Pancreas (tissue), 10 donors: Measurements from ENCODE around the gene FHIT. TPM values are rescaled to one million over a fixed set of nuclear protein-coding genes. Genes with fewer than 3 reads are reported as not detected.

Experiments
- ATAC-seq, 4 donors: fragments of 200-7000 bp; cut with Tn5 transposase; one replicate each; pipeline versions ENCODE4 v1.8.0 to v1.9.1; 2020; ENCODE audit warnings: mild to moderate bottlenecking in 4 of 4, moderate library complexity in 4 of 4
- DNase-seq, 6 donors: peaks; one replicate each; pipeline ENCODE4 v3.0.0-alpha.2; 2020
- FAIRE-seq: peaks from 2 replicates; lab custom pipeline; 2012; peaks lifted over from hg19 to GRCh38; lab: Jason Lieb, UNC
- H3K27ac ChIP-seq, 4 donors: fragments of 200-600 bp; sonication (generic); 1 replicate in 3 of 4; 2 replicates in 1 of 4; pipeline versions ENCODE4 v1.5.0 to v1.8.0; 2020
- H3K27me3 ChIP-seq, 4 donors: fragments of 200-600 bp; one replicate each; pipeline ENCODE4 v1.8.0; 2021
- H3K36me3 ChIP-seq, 3 donors: fragments of 200-600 bp; sonication (generic) in 1 of 3; one replicate each; pipeline versions ENCODE4 v1.5.0 to v1.8.0; 2020 to 2021
- H3K4me1 ChIP-seq, 3 donors: fragments of 200-600 bp; one replicate each; pipeline ENCODE4 v1.8.0; 2021
- H3K4me3 ChIP-seq, 4 donors: fragments of 200-600 bp; sonication (generic) in 2 of 4; one replicate each; pipeline versions ENCODE4 v1.5.0 to v1.8.0; 2020 to 2021
- H3K9me3 ChIP-seq, 4 donors: fragments of 200-600 bp; one replicate each; pipeline ENCODE4 v1.8.0; 2021
- CTCF ChIP-seq, 4 donors: fragments of 200-600 bp; sonication (generic) in 3 of 4; IDR thresholded peaks; one replicate each; pipeline versions ENCODE4 v1.5.0 to v1.8.0; 2021; ENCODE audit warnings: antibody characterized with exemption in 4 of 4
- WGBS, 2 donors: extraction: QIAGEN DNeasy Blood & Tissue Kit; methylation state at CpG; one replicate each; pipeline ENCODE4 v1.1.7; 2013; 5-methylcytosine and 5-hydroxymethylcytosine counted together
- intact Hi-C, 3 donors: fragments of 100-400 bp; cut with DNase I; formaldehyde crosslinking; loops; one replicate each; pipeline versions ENCODE4 v1.11.1 to v1.14.2; 2022
- polyA plus RNA-seq, 2 donors: library from polyadenylated mRNA; stranded (reverse); fragments of 200-250 nt; gene quantifications; one replicate each; pipeline ENCODE4 v1.2.3, GENCODE V29; 2013
- total RNA-seq, 6 donors: library from RNA; stranded (reverse); fragmentation: NEBNext Ultra II Directional in 4 of 6; extraction: Animal tissue kit (Norgen Biotek cat#: 25700) in 4 of 6; gene quantifications; one replicate each; pipeline versions ENCODE4 v1.2.1 to v1.2.4, GENCODE V29; 2021 to 2023
- donor health status: healthy with polysubstance abuse.
- donor health status: DM: no; HTN: no; CAD: no; lungs with moderate emphysema.
- donor health status: DM: no; HTN: no; CAD: no.
- donor health status: control.
- donor health status: control.
- donor health status: Bipolar disorder and iron deficiency.
- donor health status: DM: yes; HTN: yes; CAD: no.
- donor health status: DM: no; HTN: no; CAD: no.
- donor health status: DM: no; HTN: no; CAD: no.
- donor health status: DM: yes; HTN: yes; CAD: no.

Gene FHIT
- total and polyA plus RNA-seq, 8 donors, result 4.8 to 15.7 (median 8.0) TPM

GRCh38 chr3:61108247-61109019 is 142.8 kb downstream of the FHIT start:
- Histone ChIP-seq H3K27me3 (no peaks in the 10 kb centered on the region), H3K9me3 (no peaks in the 10 kb centered on the region), H3K36me3 (no peaks in the 10 kb centered on the region), H3K4me1 (no peaks in the 10 kb centered on the region), H3K27ac (no peak overlapping the region), H3K4me3 (no peak overlapping the region)
- intact Hi-C loops, result no loop called here
- 2 to 32% methylated on average over 1 of the region's 1 CpG for WGBS, 2 donors
- ATAC-seq (no peak), DNase-seq (no peak), FAIRE-seq (no peak)
- TF ChIP-seq CTCF (IDR thresholded peaks at IDR 0.05), result no peak

- no peak overlapping the region for H3K4me3 ChIP-seq
- no peak for DNase-seq
- no peak for TF ChIP-seq CTCF (IDR thresholded peaks at IDR 0.05)
- intact Hi-C loops, result no loop called here
- no peaks in the 10 kb centered on the region for H3K27me3 ChIP-seq
- no peaks in the 10 kb centered on the region for H3K36me3 ChIP-seq
- H3K27ac ChIP-seq, result no peak overlapping the region
- ATAC-seq, result no peak
- no peak for FAIRE-seq
- 85 to 94% methylated on average over 3 of the region's 3 CpGs for WGBS, 2 donors
- no peaks in the 10 kb centered on the region for H3K9me3 ChIP-seq
- H3K4me1 ChIP-seq, result no peaks in the 10 kb centered on the region
Measured at GRCh38 chr3:61094608-61095007, 156.6 kb downstream of the FHIT start.

- 74 to 79% methylated on average over 2 of the region's 2 CpGs for WGBS, 2 donors
Measured at GRCh38 chr3:61093364-61093763, 157.9 kb downstream of the FHIT start.

GRCh38 chr3:61092870-61093269 is 158.4 kb downstream of the FHIT start:
- no peak for TF ChIP-seq CTCF (IDR thresholded peaks at IDR 0.05)
- Histone ChIP-seq H3K4me1 (no peaks in the 10 kb centered on the region), H3K27me3 (no peaks in the 10 kb centered on the region), H3K9me3 (no peaks in the 10 kb centered on the region), H3K4me3 (no peak overlapping the region), H3K27ac (no peak overlapping the region), H3K36me3 (no peaks in the 10 kb centered on the region)
- no peak for FAIRE-seq
- no peak for ATAC-seq
- intact Hi-C loops, result no loop called here
- WGBS, 2 donors, result 73 to 74% methylated on average over 4 of the region's 4 CpGs
- DNase-seq, result no peak

More at GRCh38 chr3:61093364-61093763, 157.9 kb downstream of the FHIT start:
- no peaks in the 10 kb centered on the region for H3K36me3 ChIP-seq
- FAIRE-seq (no peak), ATAC-seq (no peak), DNase-seq (no peak)
- no peak for TF ChIP-seq CTCF (IDR thresholded peaks at IDR 0.05)
- intact Hi-C loops, result no loop called here
- H3K27ac ChIP-seq, result no peak overlapping the region
- H3K27me3 ChIP-seq, result no peaks in the 10 kb centered on the region
- no peaks in the 10 kb centered on the region for H3K4me1 ChIP-seq
- no peak overlapping the region for H3K4me3 ChIP-seq
- H3K9me3 ChIP-seq, result no peaks in the 10 kb centered on the region
